Sciatic nerve (tissue), 2 donors: ENCODE results near the gene TRIM58. TPM values are rescaled to one million over a fixed set of nuclear protein-coding genes. Genes with fewer than 3 reads are reported as not detected.

Source experiments
- ATAC-seq: fragments of 200-7000 bp; cut with Tn5 transposase; one replicate; pipeline ENCODE4 v1.9.1; 2020; ENCODE audit warnings: mild to moderate bottlenecking, moderate library complexity
- DNase-seq: peaks from one replicate; pipeline ENCODE4 v3.0.0-alpha.2; 2020; ENCODE audit warnings: low spot score
- intact Hi-C: fragments of 100-400 bp; cut with DNase I; formaldehyde crosslinking; loops from one replicate; pipeline ENCODE4 v1.14.2; 2022
- total RNA-seq: library from RNA; stranded (reverse); fragmentation: NEBNext Ultra II Directional; extraction: Animal tissue kit (Norgen Biotek cat#: 25700); gene quantifications from one replicate; pipeline ENCODE4 v1.2.1, GENCODE V29; 2021
- donor health status: DM: no; HTN: no; CAD: no.
- donor health status: DM: no; HTN: no; CAD: no.

TRIM58 gene, protein sequence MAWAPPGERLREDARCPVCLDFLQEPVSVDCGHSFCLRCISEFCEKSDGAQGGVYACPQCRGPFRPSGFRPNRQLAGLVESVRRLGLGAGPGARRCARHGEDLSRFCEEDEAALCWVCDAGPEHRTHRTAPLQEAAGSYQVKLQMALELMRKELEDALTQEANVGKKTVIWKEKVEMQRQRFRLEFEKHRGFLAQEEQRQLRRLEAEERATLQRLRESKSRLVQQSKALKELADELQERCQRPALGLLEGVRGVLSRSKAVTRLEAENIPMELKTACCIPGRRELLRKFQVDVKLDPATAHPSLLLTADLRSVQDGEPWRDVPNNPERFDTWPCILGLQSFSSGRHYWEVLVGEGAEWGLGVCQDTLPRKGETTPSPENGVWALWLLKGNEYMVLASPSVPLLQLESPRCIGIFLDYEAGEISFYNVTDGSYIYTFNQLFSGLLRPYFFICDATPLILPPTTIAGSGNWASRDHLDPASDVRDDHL
- 22.9 TPM for total RNA-seq

DNA sequence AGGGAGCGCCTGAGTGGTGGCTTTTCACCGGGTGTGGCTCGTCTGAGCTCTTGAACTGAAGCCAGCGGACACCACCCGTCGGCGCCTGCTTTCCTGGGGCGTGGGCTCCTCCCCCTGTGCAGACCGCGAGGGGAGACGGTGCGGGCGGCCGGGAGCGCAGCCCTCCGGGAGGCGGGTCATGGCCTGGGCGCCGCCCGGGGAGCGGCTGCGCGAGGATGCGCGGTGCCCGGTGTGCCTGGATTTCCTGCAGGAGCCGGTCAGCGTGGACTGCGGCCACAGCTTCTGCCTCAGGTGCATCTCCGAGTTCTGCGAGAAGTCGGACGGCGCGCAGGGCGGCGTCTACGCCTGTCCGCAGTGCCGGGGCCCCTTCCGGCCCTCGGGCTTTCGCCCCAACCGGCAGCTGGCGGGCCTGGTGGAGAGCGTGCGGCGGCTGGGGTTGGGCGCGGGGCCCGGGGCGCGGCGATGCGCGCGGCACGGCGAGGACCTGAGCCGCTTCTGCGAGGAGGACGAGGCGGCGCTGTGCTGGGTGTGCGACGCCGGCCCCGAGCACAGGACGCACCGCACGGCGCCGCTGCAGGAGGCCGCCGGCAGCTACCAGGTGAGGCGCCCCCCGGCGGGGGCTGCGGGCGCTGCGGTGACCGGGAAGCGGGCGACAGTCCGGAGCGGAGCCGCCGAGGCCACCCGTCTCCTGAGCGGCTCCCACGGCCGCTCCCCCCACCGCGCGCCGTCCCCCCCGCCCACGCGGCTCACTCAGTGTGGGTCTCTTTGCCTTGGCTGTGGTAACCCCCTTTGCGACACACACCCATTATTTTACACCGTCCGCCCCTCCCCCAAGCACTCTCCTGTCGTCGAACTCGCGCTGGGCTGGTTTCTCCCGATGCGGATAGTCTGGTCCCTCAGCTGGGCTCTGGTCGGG, at the start of gene TRIM58:
Gene TRIM58, plus strand, starts transcription at position 119 of the 916 bp plus-strand sequence. Its CDS starts 60 bp downstream, at position 179.
- ATAC-seq (no peak), DNase-seq (no peak)
- intact Hi-C loops: no loop called here

DNA sequence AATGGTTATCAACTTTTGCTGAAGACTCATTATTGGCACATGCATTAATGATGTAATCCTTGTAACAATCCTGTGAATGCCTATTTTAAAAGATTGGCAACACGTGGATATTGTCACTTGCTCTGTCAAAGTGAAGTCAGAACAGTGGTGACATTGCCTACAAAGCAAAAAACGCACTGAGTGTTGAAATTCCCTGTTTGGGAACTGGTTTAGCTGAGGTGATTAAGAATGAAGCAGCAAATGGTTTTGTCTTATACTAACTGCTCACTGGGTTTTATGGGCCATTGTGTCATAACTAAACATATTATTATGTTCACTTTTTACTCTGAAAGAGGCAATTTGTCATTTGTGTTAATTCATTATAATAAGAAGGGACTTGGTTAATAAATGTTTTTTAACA, 44.4 kb upstream of the TRIM58 start:
- no peak for ATAC-seq
- intact Hi-C loops: no loop called here
- no peak for DNase-seq

DNA sequence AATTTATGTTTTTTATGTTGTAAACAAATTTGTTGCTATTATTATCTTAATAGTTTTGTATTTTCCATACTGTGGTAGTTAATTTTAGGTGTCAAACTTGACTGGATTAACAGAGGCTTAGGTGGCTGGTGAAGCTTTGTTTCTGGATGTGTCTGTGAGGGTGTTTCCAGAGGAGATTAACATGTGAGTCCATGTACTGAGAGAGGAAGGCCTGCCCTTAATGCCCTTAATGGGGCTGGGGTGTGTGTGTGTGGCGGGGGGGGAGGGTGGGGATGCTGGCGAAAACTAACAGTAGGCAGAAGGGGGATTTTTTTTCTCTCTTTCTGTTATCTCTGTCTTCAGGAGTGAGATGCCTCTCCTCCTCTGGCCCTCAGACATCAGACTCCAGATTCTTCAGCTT, 34.9 kb upstream of the TRIM58 start:
- ATAC-seq (no peak), DNase-seq (no peak)
- intact Hi-C loops: no loop called here

DNA sequence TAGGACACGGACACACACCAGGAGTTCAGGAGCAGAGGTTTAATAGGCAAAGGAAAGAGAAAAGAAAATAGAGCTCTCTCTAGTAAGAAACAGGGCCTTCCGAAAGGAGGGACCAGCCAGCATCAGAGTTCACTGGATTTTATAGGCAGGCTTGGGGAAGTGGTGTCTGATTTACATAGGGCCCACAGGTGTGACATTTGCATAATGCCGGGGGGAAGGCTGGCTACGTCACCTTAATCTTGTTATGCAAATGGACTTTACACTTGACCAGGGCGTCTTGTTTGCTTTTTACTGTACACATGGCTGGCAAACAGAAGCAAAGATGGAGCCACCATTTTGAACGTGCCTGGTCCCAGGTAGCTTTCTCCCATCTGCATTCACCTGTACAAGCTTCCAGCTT, 33.0 kb upstream of the TRIM58 start, which contains the start of gene OR14A16:
Gene OR14A16, minus strand, starts transcription at position 97 of the 400 bp plus-strand sequence. CDS start 8,390 bp downstream, outside the sequence.
- no peak for DNase-seq
- intact Hi-C loops: no loop called here
- no peak for ATAC-seq

DNA sequence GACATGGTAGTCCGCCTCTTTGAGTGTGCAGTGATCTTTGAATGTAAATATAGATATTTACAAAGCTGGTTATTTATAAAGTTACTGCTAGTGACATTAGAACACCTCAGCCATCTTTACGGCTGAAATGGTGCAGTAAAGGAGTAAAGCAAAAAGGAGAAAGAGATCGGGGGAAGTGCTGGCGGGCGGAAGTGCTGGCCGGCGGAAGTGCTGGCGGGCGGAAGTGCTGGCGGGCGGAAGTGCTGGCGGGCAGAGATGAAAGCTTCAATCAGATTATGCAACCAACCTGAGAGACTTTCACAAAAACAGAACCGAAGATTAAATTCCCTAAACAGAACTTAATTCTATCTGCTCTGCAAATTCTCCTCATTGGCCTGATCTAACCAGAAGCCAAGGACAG, 31.6 kb upstream of the TRIM58 start:
- DNase-seq (no peak), ATAC-seq (no peak)
- intact Hi-C loops: no loop called here

DNA sequence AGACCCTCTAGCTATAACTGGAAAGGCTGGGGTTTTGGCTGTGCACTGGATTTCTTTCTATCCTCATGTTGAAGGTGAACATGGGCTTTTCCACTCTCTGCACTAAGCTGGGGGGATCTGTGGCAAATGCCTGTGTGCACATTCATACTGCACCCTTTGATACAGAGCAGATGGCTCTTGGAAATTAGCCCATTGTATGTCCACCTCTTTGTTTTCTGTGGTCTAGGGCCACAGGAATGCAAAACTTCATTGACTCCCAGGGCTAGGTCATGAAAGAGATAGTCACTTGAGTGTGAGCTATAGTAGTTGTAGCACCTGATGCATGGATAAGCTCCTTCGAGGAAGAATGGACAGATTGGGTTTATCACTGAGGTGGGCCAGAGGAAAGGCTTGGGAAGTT, 27.3 kb upstream of the TRIM58 start:
- ATAC-seq (no peak), DNase-seq (no peak)
- intact Hi-C loops: no loop called here

DNA sequence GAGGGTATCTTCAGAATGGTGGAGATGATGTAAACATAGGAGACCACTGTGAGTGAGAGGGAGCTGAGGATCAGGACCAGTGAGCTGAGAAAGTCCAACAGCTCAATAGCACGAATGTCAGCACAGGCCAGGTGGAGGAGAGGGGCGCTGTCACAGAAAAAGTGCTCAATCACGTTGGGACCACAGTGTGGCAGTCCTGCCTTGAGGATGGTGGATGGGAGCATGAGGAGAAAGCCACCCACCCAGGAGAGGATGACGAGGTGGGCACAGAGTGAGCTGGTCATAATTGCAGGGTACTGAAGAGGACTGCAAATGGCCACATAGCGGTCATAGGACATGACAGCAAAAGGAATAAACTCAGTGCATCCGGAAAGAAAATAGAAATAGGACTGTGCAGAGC, 23.4 kb upstream of the TRIM58 start:
- intact Hi-C loops: no loop called here
- DNase-seq: no peak
- ATAC-seq: no peak

DNA sequence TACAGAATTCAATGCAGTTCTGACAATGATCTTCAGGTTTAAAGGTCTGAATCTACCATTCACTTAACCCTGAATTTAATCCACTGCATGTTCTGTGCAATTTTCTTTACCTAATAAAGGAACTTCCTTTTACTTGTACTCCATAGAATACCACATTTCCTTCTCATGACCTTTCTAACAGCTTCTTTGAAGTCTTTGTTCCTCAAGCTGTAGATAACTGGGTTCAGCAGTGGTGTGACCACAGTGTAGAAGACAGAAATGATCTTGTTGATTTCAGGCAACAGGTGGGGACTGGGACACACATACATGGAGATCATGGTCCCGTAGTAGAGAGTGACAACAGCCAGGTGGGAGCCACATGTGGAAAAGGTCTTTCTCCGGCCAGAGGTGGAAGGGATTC, 16.2 kb upstream of the TRIM58 start:
- DNase-seq: no peak
- no peak for ATAC-seq
- intact Hi-C loops: no loop called here

DNA sequence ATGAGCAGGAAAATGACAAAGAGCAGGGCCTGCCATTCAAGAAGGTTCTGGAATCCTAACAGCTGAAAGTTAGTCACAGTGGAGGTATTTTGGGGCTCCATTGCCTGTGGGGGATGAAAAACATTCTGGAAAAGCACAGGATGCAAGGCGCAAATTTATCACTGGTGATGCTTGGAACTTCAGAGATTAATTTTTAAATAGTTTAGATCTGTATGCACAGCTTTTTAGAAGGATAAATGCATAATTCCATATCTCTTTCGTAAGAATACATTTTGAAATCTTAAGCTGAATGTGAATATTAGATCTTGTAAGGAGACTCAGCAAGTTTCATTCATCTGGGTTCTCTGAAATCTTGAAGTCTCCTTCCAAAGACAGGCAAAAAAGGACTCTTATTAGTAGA, 15.2 kb upstream of the TRIM58 start, which contains the start of gene OR11L1:
Gene OR11L1, minus strand, starts transcription at position 101 of the 400 bp plus-strand sequence. Its CDS starts 0 bp downstream, at position 101.
- no peak for ATAC-seq
- DNase-seq: no peak
- intact Hi-C loops: no loop called here

DNA sequence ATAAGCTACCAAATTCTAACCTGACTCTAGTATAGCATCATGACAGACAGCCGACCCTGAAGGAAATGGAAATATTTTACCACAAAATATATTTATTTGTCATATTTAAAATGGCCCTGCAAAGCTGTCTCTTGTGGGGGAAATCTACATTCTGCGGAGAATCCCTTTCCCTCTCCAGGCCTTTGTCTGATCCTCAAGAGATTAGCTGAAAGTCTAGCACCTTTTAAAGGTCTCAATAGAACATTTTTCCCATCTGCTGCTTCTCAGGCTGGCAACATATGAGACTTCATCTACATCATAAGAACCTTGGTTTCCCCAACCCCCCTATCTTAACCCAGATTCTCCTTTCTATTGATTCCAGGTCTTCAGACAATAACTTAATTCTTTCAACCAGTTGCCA, 13.6 kb upstream of the TRIM58 start:
- no peak for ATAC-seq
- no peak for DNase-seq
- intact Hi-C loops: no loop called here

DNA sequence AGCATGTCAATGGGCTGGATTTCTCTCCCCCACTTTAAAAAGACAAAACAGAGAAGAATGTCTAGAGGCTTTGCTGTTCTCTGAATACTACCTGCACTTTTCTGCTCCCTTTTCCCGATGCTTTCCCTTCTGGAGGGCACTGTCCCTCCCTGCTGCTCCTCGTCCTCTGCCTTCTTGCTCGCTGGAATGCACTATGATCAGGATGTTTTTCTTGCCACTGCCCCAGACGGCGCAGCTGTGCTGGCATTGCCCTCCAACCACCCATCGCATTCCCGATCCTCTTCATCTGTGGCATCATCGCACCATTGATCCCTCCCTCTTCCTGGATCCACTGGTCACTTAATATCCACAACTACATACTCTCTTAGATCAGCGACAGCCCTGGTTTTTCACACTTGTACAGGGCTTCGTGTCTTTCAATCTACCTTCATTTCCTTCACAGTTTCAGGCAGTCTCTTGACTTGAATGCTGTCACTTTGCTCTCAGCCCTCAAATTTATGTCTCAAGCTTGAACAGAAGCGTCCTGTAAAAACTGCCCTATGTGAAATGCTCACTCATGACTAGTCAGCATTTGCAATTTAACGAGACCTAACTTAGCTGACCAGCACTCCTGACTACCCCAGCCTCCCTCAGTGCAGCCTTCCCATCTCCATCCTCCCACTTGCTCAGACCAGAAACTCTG, 11.8 kb upstream of the TRIM58 start:
- ATAC-seq: no peak
- intact Hi-C loops: no loop called here
- DNase-seq: no peak

DNA sequence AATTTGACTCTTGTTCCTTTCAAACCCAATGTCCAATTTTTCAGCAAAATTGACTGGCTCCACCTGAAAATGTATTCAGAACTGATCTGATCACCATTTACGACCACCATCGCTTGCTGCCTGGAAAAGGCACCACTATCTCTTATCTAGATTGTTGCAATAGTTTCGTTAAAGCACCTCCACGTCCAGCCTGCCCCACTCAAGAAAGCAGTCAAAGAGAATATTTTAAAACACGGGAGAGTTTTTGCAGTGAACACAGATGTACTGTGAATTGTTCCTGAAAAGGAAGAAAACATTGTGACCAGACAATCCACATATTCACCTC, 11.3 kb upstream of the TRIM58 start:
- intact Hi-C loops: no loop called here
- ATAC-seq: no peak
- no peak for DNase-seq

DNA sequence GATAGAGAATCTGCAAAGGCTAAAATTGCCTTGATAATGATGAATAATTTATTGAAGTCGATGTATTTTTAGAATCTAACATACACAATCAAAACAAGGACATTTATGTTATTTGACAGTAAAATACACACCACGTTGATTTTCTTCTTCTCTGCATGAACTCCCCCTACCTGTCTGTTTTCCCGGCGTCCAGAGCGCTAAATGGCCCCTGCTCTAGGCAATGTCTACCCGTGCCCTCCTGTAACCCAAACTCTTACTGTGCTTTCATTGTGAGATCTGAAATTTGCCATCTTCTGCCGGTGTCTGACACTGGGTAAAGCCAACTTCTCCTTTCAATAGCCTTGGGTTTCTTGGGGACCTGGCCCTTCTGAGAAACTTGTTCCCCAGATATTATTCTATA, 8.6 kb upstream of the TRIM58 start:
- ATAC-seq: no peak
- DNase-seq: no peak
- intact Hi-C loops: no loop called here

DNA sequence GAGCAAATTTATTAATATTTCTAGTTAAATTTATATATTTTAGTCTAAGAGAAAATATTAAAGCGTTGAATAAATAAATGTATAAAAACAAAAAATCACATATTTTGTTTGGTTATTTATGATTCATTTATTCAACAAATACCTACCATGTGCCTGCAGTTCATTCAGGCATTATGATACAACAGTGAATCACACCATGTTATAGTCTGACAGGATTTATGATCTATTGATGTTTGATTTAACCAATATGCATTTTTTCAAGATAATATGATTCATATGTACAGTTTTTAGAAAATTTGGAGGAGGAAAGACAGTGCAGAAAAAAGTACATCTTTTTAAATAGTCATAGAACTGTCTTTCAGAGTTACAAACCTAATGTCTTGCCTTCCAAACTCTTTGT, 7.4 kb upstream of the TRIM58 start:
- intact Hi-C loops: no loop called here
- ATAC-seq (no peak), DNase-seq (no peak)

DNA sequence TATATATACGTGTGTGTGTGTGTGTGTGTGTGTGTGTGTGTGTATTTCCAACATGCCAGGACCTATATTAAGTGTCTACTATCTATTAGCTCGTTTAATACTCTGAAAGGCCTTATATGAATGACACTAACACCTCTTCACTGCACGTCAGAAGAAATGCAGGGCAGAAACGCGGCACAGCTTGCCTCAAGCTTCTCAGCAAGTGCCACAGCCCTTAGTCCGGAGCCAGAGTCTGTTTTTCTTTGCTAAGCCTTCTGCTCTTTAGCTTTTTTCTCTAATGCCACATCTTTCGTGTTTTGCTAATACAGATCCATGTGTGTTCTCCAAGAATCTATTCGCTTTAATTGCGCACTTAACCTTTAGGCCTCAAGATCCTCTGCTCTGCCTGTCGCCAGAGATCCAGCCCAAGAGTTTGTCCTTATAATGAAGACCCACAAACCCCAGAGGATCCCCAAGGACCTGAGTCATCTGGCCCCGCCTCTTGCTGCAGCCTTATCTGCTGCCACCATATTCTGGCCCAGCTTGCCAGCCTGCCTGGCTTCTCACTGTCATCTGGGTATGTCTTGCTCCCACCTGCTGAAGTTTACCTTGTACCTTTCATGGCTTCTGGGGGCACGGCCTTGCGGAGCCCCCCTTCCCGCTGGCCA, 2.0 kb upstream of the TRIM58 start:
- no peak for DNase-seq
- intact Hi-C loops: no loop called here
- ATAC-seq: no peak

DNA sequence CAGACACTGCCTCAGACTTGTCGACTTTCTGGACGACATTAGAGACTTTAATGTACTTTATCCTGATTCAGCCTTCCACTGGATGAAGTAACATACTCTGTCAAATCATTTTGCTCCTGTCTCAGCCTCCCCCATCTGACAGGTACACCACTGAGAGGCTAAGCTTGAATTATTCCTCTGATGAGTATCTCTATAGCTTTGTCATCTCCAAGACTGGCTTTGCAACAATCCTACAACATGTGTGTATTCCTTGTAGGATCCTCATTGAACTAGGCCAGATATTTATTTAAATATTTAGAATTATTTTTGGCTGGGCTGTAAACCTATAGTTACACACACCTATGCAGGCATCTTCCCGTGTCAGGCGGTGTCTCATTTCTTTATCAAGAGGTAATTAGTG, 1.1 kb upstream of the TRIM58 start:
- DNase-seq (no peak), ATAC-seq (no peak)
- intact Hi-C loops: no loop called here

DNA sequence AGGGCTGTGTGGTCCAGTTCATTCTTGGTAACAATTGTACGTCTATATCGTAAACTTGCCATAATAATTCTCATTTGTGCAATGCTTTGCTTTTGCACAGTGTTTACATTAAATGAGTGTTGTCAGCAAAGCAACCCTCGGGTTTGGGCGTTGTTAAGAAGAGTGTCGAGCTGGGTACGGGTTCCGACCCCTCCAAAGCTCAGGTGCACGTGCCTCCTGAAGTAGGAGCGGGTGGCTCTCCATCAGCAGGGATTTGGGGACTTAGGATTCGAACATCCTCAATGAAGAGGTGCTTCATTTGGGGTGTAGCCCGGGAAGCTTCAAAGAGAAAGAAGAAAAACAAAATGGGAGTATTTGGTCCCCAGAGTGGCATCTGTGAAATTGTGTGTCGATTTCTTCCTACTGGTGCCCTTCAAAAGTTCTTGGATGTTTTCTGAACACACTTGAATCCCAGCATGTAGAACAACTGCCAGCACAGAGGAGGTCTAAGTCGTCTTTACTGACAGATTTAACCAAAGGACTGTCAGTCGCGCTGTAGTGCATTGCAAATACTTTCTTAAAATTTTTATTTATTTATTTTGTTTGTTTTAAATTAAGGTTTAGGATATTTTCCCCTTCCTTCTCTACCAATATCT, 1.1 kb downstream of the TRIM58 start:
- ATAC-seq: no peak
- no peak for DNase-seq
- intact Hi-C loops: no loop called here

DNA sequence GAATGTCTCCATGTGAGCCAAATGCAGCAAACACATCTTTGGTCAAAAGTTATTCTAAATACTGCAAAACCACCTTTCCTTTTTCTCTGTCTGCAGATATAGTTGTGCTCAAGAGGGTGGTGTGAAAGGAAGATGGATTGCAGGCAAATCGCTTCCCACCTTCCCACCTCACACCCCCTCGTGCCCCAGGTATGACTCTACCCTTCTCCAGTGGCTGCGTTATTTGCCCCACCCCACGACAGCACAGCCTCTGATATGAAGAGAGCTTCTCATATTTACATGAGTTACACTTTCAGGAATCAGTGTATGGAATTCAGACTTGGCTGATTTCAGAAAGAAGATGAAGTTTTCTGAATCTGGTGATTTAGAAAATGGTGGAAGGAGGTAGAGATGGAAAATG, 5.8 kb downstream of the TRIM58 start:
- DNase-seq (no peak), ATAC-seq (no peak)
- intact Hi-C loops: no loop called here

DNA sequence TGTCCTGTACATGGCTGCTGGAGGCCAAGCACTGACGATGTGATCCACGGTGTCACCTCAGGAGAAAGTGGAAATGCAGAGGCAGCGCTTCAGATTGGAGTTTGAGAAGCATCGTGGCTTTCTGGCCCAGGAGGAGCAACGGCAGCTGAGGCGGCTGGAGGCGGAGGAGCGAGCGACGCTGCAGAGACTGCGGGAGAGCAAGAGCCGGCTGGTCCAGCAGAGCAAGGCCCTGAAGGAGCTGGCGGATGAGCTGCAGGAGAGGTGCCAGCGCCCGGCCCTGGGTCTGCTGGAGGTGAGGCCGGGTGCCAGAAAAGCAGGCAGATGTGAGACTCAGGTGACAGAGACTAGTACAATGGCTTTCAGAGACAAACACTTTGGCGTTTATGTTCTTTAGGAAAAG, 7.7 kb downstream of the TRIM58 start:
- intact Hi-C loops: no loop called here
- ATAC-seq (no peak), DNase-seq (no peak)
